ENCODE measurements around the gene RNF111.
"Not testable (repeated sequence)": the region's sequence is repeated elsewhere in the genome, so short reads cannot be mapped to it uniquely, and the experiment has no call there.

RNF111 gene

DNA sequence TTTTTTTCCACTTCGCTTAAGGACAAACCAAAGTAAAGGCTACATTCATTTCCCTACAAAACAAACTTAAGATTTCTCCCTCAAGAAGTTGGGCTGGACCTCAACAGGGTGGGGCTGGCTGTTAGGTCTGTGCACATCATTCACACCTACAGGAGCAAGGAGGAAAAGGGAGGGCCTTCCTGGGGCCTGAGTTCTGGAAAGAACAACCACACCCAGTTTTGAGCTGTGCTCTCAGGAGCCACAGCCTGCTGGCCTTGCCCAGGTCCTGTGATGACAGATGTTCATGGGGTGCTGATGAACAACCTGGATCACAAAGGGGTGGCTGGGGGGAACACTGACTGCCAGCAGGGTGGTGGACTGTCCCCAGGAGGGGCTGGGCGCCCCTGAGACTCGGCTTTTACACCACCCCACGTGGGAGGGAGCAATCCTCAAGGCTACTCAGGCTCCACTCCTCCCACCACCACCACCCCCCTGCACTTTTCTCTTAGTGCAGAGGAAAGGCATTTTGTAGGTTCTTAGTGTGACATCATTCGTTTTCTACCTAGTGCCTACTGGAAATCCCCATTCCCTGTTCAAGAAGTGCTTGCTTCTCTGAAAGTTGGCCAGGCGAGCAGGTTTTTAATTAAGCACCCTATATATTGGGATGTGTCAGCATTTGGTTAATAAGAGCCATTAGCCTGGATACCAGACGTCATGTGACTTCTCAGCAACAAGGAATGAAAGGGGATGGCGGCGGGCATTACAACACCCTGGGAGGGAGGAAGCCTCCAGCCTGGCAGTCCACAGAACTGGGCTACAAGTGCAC lies 153.2 kb downstream of the RNF111 start:
- DNase-seq = no peak

DNA sequence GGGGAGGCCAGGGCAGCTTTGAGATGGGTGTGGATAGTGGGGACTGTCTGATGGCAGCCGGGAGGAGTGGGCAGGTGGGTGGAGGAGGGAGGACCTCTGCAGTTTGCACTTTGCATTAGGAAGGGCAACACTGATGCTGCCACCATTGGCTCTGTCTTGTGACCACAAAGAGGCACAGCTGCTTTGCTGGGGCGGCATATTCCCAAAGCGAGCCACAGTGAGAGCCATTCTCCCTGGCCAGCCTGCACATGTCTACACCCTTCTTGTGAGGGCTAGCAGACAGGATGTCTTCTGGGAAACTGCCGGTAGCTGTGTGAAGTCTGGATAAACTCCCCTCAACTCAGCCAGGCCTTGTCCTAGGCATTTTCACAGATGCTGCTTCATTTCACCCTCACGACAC lies 155.8 kb downstream of the RNF111 start:
- no peak for DNase-seq

DNA sequence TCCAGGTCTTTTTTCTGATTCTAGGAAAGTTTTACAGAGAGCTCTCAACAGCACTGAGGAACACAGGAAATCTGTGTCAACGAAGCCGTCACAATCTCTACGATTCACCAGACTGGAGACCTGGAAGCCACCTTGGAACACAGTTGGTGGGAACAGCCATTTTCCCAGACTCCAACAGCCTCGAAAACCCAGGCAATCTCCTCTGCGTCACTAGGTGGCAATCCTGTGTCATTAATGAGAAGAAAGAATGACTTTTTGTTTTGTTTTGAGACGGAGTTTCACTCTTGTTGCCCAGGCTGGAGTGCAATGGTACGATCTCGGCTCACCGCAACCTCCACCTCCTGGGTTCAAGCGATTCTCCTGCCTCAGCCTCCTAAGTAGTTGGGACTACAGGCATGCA lies 157.1 kb downstream of the RNF111 start:
- not testable (repeated sequence) for DNase-seq

All from NCI-H1694 (cell line).